HEK293T (cell line): ENCODE measurements around the gene COG1.
A peak's percentile ranks its signal among the peaks of the same experiment; 100 is the strongest.

Experiments
- CTCF ChIA-PET: fragments of 350-600 bp; formaldehyde crosslinking; extraction: SDS; loops from one replicate; lab custom pipeline; 2021; ENCODE audit warnings: antibody characterized with exemption, inconsistent platforms; lab: Yijun Ruan, JAX
- POLR2A ChIA-PET: fragments of 350-600 bp; formaldehyde crosslinking; extraction: SDS; loops from one replicate; lab custom pipeline; 2020; ENCODE audit warnings: antibody characterized with exemption, inconsistent platforms; lab: Yijun Ruan, JAX
- DNase-seq: peaks from one replicate; pipeline ENCODE4 v3.0.0; 2012; ENCODE audit warnings: mixed read lengths; ENCODE audit errors: extremely low spot score
- BHLHE40 ChIP-seq: fragments of 450-650 bp; IDR thresholded peaks from 2 replicates; pipeline ENCODE4 v1.6.1; 2016; ENCODE audit warnings: mild to moderate bottlenecking, moderate library complexity, borderline replicate concordance
- CTBP1 ChIP-seq: fragments of 450-650 bp; IDR thresholded peaks from 2 replicates; pipeline ENCODE4 v1.6.1; 2016; ENCODE audit warnings: borderline replicate concordance
- ELF4 ChIP-seq: fragments of 450-650 bp; IDR thresholded peaks from 2 replicates; pipeline ENCODE4 v1.6.1; 2017; ENCODE audit warnings: antibody characterized with exemption
- FOXA1 ChIP-seq: fragments of 450-650 bp; IDR thresholded peaks from 2 replicates; pipeline ENCODE4 v1.6.1; 2016; ENCODE audit warnings: mild to moderate bottlenecking
- FOXK2 ChIP-seq: fragments of 450-650 bp; IDR thresholded peaks from 2 replicates; pipeline ENCODE4 v1.6.1; 2016; ENCODE audit warnings: mild to moderate bottlenecking
- FOXM1 ChIP-seq: fragments of 450-650 bp; IDR thresholded peaks from 2 replicates; pipeline ENCODE4 v1.6.1; 2017; ENCODE audit warnings: mild to moderate bottlenecking, borderline replicate concordance
- HDGF ChIP-seq: fragments of 450-650 bp; IDR thresholded peaks from 2 replicates; pipeline ENCODE4 v1.6.1; 2017; ENCODE audit warnings: antibody characterized with exemption, borderline replicate concordance
- L3MBTL2 ChIP-seq: fragments of 450-650 bp; conservative IDR thresholded peaks from 2 replicates; pipeline ENCODE4 v1.6.1; 2016; ENCODE audit warnings: mild to moderate bottlenecking
- LEF1 ChIP-seq: fragments of 450-650 bp; IDR thresholded peaks from 2 replicates; pipeline ENCODE4 v1.6.1; 2017; ENCODE audit warnings: mild to moderate bottlenecking, borderline replicate concordance
- NFRKB ChIP-seq: fragments of 450-650 bp; IDR thresholded peaks from 2 replicates; pipeline ENCODE4 v1.6.1; 2016; ENCODE audit warnings: mild to moderate bottlenecking, moderate library complexity
- PKNOX1 ChIP-seq: fragments of 450-650 bp; IDR thresholded peaks from 2 replicates; pipeline ENCODE4 v1.6.1; 2016
- SUZ12 ChIP-seq: fragments of 450-650 bp; IDR thresholded peaks from 2 replicates; pipeline ENCODE4 v1.6.1; 2016; ENCODE audit warnings: mild to moderate bottlenecking

COG1 gene

DNA sequence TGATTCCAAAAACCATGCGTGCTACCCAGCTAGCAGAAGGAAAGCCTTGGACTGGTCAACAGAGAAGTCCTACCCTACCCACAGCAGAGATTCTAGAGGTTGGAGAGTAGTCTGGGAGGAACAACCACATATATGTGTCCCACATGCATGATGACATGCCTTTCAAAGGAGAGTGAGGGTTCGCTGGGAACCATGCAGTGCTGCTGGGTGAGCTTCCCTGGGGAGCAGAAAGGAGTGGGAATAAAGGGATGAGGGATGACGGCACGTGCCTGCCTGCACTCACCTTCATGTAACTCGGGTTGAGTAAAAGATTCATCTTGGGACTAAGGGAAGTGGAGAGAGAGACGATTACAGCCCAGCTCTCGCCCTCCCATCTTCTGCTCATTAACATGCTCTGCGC lies 59.0 kb downstream of the COG1 start:
- no peak for DNase-seq
- no peak for TF ChIP-seq ELF4
- no peak for TF ChIP-seq NFRKB
- TF ChIP-seq PKNOX1 = no peak
- no peak for TF ChIP-seq CTBP1
- no peak for TF ChIP-seq HDGF
- CTCF ChIA-PET = no interaction called here
- POLR2A ChIA-PET = no interaction called here

GRCh38 chr17:73255671-73256181 lies 62.9 kb downstream of the COG1 start:
- CTCF ChIA-PET = interaction anchor here (0.5 to 4.7 kb wide), 12 partner anchors 11 to 699 kb away, joined by 3 to 55 read pairs (median 4); no protein-coding TSS in a partner anchor
- peak; percentile 78 for DNase-seq
- POLR2A ChIA-PET = interaction anchor here (0.6 to 0.8 kb wide), 2 partner anchors 114 to 952 kb away, joined by 3 to 5 read pairs; no protein-coding TSS in a partner anchor
- TF ChIP-seq BHLHE40 = no peak
- no peak for TF ChIP-seq CTBP1
- TF ChIP-seq L3MBTL2 = no peak
- TF ChIP-seq FOXA1 = no peak
- TF ChIP-seq PKNOX1 = peak; percentile 47; the same call in 1 of the 2 replicates

- ChIA-PET CTCF (interaction anchor here (0.7 to 4.7 kb wide), 3 partner anchors 114 to 699 kb away, joined by 3 to 55 read pairs (median 6); no protein-coding TSS in a partner anchor), POLR2A (no interaction called here)
- TF ChIP-seq FOXA1 (no peak), BHLHE40 (no peak), SUZ12 (no peak), LEF1 (no peak), FOXM1 (no peak), NFRKB (no peak), CTBP1 (no peak), PKNOX1 (no peak), FOXK2 (no peak), L3MBTL2 (no peak)
- no peak for DNase-seq
Observed at GRCh38 chr17:73256220-73256619, 63.4 kb downstream of the COG1 start.

DNA sequence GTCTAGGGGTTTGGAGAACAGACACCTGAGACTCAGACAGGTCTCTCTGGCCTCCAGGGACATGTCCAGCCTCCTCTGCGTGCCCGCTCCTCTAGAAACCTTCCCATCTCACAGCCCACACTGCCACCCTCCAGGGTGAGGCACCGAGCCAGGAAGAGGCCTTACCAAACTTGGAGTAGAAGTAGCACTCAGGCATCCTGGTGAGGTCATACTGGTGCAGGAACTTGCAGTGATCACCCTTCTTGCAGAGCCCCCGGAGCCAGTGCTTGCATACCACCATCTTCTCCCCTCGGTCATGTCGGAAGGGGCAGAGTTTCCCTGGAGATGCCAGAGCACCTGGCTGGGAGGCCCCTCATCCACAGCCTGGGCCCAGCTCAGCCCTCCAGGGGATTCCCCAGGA lies 64.7 kb downstream of the COG1 start:
- ChIA-PET CTCF (interaction anchor here (0.6 kb wide), 1 partner anchor 1029 kb away, joined by 5 read pairs; no protein-coding TSS in a partner anchor), POLR2A (no interaction called here)
- DNase-seq = no peak
- TF ChIP-seq FOXA1 = no peak
- no peak for TF ChIP-seq BHLHE40
- TF ChIP-seq L3MBTL2 = no peak
